ENCODE measurements around the gene CACNG1. TPM values are rescaled to one million over a fixed set of nuclear protein-coding genes. Genes with fewer than 3 reads are reported as not detected.

Gene CACNG1
- total and polyA plus RNA-seq, 4 donors = not detected

- no peak overlapping the region for H3K9ac ChIP-seq (ENCODE audit: low read depth in 1 of 2, low read length in 2 of 2)
- no peak overlapping the region for H3K27ac ChIP-seq (ENCODE audit: low read depth in 1 of 2, low read length in 2 of 2)
- H3K4me1 ChIP-seq (ENCODE audit: control insufficient read depth in 4 of 4, insufficient read depth in 4 of 4, low read length in 3 of 4) = peaks cover 0 to 6% (median under 1%) of the 10 kb centered on the region in 4 donors
- 29% methylated on average over 2 of the region's 2 CpGs for WGBS
- H3K36me3 ChIP-seq (ENCODE audit: control insufficient read depth in 4 of 4, insufficient read depth in 3 of 4, low read depth in 1 of 4, low read length in 3 of 4) = no peaks in the 10 kb centered on the region
- H3K4me3 ChIP-seq (ENCODE audit: low read depth in 1 of 3, low read length in 3 of 3) = no peak overlapping the region
- no peak for DNase-seq (ENCODE audit: low spot score)
- TF ChIP-seq JUND (IDR thresholded peaks at IDR 0.05) (no peak), MAX (IDR thresholded peaks at IDR 0.05) (no peak), ATF3 (IDR thresholded peaks at IDR 0.05) (no peak), FOXA2 (IDR thresholded peaks at IDR 0.05) (no peak)
- H3K9me3 ChIP-seq (ENCODE audit: control insufficient read depth in 4 of 4, low read length in 3 of 4) = no peaks in the 10 kb centered on the region
- no peaks in the 10 kb centered on the region for H3K27me3 ChIP-seq (ENCODE audit: control insufficient read depth in 4 of 4, insufficient read depth in 4 of 4, low read length in 3 of 4)
Observed at GRCh38 chr17:67066717-67067116, 22.4 kb downstream of the CACNG1 start.

GRCh38 chr17:67067571-67068482 lies 23.5 kb downstream of the CACNG1 start:
- DNase-seq (ENCODE audit: low spot score) = no peak
- Histone ChIP-seq H3K27ac (ENCODE audit: low read depth in 1 of 2, low read length in 2 of 2) (no peak overlapping the region), H3K4me3 (ENCODE audit: low read depth in 1 of 3, low read length in 3 of 3) (no peak overlapping the region), H3K27me3 (ENCODE audit: control insufficient read depth in 4 of 4, insufficient read depth in 4 of 4, low read length in 3 of 4) (no peaks in the 10 kb centered on the region), H3K9ac (ENCODE audit: low read depth in 1 of 2, low read length in 2 of 2) (no peak overlapping the region), H3K9me3 (ENCODE audit: control insufficient read depth in 4 of 4, low read length in 3 of 4) (no peaks in the 10 kb centered on the region), H3K4me1 (ENCODE audit: control insufficient read depth in 4 of 4, insufficient read depth in 4 of 4, low read length in 3 of 4) (peaks cover 4 to 9% (median 6%) of the 10 kb centered on the region in 4 donors), H3K36me3 (ENCODE audit: control insufficient read depth in 4 of 4, insufficient read depth in 3 of 4, low read depth in 1 of 4, low read length in 3 of 4) (no peaks in the 10 kb centered on the region)
- TF ChIP-seq TAF1 (conservative IDR thresholded peaks at IDR 0.05) (no peak), FOXA2 (IDR thresholded peaks at IDR 0.05) (no peak), MAX (IDR thresholded peaks at IDR 0.05) (no peak), CTCF (IDR thresholded peaks at IDR 0.05; ENCODE audit: low read depth, low read length, missing input control) (no peak), REST (IDR thresholded peaks at IDR 0.05) (no peak), FOXA1 (IDR thresholded peaks at IDR 0.05) (no peak), ZBTB33 (IDR thresholded peaks at IDR 0.05) (no peak), HNF4G (IDR thresholded peaks at IDR 0.05) (no peak), NR2F2 (IDR thresholded peaks at IDR 0.05) (no peak), GABPA (IDR thresholded peaks at IDR 0.05 in 1 of 2, conservative IDR thresholded peaks at IDR 0.05 in 1 of 2) (no peak), JUND (IDR thresholded peaks at IDR 0.05) (no peak), ATF3 (IDR thresholded peaks at IDR 0.05) (no peak), SP1 (IDR thresholded peaks at IDR 0.05) (no peak), YY1 (IDR thresholded peaks at IDR 0.05) (no peak), RXRA (IDR thresholded peaks at IDR 0.05) (no peak), EGR1 (IDR thresholded peaks at IDR 0.05; ENCODE audit: low read depth in 2 of 2) (no peak), RAD21 (IDR thresholded peaks at IDR 0.05) (no peak), HNF4A (conservative IDR thresholded peaks at IDR 0.05) (no peak)
- 95% methylated on average over 13 of the region's 13 CpGs for WGBS

Data from liver (tissue), 9 donors.